GM06990 (cell line): ENCODE data around the gene TPST1.

Experiments
- DNase-seq: peaks from one replicate; pipeline ENCODE4 v3.0.0-alpha.2; 2011; ENCODE audit not compliant: insufficient read length; ENCODE audit errors: extremely low read depth
- H3K27me3 ChIP-seq: replicated peaks from 2 replicates; pipeline ENCODE4 v1.6.0; 2011; ENCODE audit warnings: low read length; ENCODE audit not compliant: control insufficient read depth, insufficient read depth
- H3K36me3 ChIP-seq: 2 replicates; pipeline ENCODE4 v1.5.1; 2011; ENCODE audit warnings: low read length; ENCODE audit not compliant: control insufficient read depth, insufficient read depth
- H3K4me3 ChIP-seq: replicated peaks from 2 replicates; pipeline ENCODE4 v1.5.1; 2011; ENCODE audit warnings: low read depth, mild to moderate bottlenecking, control low read depth, low read length
- TF ChIP-seq, protein P1 (sequence below): IDR thresholded peaks from 2 replicates; pipeline ENCODE4 v1.5.1; 2011; ENCODE audit warnings: low read length, control low read depth, mild to moderate bottlenecking, inconsistent platforms; ENCODE audit not compliant: insufficient read depth, poor library complexity, severe bottlenecking

The TPST1 gene

DNA sequence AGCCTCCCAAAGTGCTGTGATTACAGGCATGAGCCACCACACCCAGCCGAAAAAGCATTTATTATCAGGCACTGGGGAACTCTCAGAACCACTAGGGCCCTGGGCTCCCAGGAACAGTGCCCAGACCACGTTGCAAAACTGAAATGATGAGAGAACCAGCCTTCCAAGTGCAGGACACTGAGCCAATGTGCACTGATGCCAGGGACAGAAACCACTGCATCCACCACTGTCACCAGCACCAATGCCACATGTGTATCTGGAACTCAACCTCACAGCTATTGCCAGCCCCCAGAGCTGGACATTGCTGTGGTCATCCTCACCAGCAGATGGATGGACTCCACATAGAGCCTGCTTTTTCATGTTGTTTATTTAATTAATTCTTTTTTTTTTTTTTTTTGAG is 28.2 kb upstream of the TPST1 start:
- Histone ChIP-seq H3K36me3 (no peaks in the 10 kb centered on the region), H3K4me3 (no peak overlapping the region), H3K27me3 (no peaks in the 10 kb centered on the region)
- TF ChIP-seq, protein P1, sequence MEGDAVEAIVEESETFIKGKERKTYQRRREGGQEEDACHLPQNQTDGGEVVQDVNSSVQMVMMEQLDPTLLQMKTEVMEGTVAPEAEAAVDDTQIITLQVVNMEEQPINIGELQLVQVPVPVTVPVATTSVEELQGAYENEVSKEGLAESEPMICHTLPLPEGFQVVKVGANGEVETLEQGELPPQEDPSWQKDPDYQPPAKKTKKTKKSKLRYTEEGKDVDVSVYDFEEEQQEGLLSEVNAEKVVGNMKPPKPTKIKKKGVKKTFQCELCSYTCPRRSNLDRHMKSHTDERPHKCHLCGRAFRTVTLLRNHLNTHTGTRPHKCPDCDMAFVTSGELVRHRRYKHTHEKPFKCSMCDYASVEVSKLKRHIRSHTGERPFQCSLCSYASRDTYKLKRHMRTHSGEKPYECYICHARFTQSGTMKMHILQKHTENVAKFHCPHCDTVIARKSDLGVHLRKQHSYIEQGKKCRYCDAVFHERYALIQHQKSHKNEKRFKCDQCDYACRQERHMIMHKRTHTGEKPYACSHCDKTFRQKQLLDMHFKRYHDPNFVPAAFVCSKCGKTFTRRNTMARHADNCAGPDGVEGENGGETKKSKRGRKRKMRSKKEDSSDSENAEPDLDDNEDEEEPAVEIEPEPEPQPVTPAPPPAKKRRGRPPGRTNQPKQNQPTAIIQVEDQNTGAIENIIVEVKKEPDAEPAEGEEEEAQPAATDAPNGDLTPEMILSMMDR: no peak
- DNase-seq: no peak

DNA sequence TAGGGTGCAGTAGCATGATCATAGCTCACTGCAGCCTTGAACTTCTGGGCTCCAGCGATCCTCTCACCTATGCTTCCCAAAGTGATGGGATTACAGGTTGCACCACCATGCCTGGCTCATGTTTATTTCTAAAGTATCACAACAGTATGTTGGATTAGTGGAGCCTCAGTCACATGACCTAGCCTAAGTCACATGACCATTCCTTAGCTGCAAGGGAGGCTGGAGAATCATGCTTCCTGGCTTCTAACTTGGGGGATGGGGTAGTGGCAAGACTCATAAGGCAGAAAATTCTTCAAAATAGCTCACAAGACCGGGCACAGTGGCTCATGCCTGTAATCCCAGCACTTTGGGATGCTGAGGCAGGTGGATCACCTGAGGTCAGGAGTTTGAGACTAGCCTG is 26.9 kb upstream of the TPST1 start:
- H3K4me3 ChIP-seq: no peak overlapping the region
- no peak for DNase-seq
- no peaks in the 10 kb centered on the region for H3K36me3 ChIP-seq
- no peaks in the 10 kb centered on the region for H3K27me3 ChIP-seq
- TF ChIP-seq, protein P1: no peak

DNA sequence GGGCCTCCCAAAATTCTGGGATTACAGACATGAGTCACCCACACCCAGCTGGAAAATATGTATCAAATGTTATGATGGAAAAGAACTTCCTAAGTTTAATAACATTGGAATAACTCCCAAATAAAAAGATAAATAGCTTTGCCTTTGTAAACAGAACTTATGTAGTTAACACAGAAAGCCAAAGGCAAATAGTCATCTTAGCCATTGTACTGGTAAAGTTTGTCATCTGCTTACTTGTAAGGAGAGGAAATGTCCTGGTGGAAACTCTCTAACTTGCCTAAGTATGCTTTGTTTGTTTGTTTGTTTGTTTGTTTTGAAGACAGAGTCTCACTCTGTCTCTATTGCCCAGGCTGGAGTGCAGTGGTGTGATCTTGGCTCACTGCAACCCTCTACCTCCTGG is 23.8 kb upstream of the TPST1 start:
- no peak overlapping the region for H3K4me3 ChIP-seq
- H3K36me3 ChIP-seq: no peaks in the 10 kb centered on the region
- no peak for DNase-seq
- TF ChIP-seq, protein P1: no peak
- no peaks in the 10 kb centered on the region for H3K27me3 ChIP-seq

DNA sequence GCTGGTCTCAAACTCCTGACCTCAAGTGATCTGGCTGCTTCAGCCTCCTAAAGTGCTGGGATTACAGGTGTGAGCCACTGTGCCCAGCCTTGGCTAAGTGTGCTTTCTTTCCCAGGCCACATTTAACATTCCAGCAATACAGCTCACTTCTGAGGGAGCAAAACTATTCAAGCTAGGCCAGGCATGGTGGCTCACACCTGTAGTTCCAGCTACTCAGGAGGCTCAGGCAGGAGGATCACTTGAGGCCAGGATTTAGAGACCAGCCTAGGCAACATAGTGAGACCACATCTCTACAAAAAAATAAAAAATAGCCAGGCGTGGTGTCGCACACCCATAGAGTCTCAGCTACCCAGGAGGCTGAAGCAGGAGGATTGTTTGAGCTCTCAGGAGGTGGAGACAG is 23.3 kb upstream of the TPST1 start:
- H3K4me3 ChIP-seq: no peak overlapping the region
- no peaks in the 10 kb centered on the region for H3K27me3 ChIP-seq
- TF ChIP-seq, protein P1: no peak
- no peaks in the 10 kb centered on the region for H3K36me3 ChIP-seq
- no peak for DNase-seq

DNA sequence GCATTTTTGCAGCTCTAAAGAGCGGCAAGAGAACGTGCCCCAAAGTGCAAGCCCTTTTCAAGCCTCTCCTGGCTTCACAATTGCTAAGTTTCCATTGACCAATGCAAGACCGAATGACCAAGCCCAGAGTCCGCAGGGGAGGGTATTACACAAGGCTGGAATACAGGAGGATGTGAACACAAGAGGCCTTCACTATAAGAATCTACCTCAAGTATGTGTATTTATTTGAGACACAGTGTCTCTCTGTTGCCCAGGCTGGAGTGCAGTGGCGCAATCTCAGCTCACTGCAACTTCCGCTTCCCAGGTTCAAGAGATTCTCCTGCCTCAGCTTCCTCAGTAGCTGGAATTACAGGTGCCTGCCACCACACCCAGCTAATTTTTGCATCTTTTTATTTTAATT is 22.2 kb upstream of the TPST1 start:
- Histone ChIP-seq H3K4me3 (no peak overlapping the region), H3K27me3 (no peaks in the 10 kb centered on the region), H3K36me3 (no peaks in the 10 kb centered on the region)
- TF ChIP-seq, protein P1: no peak
- no peak for DNase-seq

DNA sequence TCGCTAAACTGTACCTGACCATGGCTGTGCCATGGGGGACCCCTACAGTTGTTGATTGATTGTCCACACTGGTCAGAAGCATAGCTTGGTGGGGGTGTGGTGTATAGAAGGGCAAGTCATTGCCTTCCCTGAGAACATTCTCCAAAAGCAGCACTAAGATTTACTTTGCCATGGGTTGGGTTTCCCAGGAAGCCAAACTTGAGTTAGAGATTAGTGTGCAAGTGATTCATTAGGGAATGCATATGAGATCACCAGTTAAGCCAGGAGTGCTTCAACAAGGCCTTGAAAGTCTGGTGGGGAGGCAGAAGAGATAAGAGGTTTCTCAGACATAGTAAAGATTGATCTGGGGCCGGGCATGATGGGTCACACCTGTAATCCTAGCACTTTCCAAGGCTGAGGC is 21.4 kb upstream of the TPST1 start:
- Histone ChIP-seq H3K27me3 (no peaks in the 10 kb centered on the region), H3K36me3 (no peaks in the 10 kb centered on the region), H3K4me3 (no peak overlapping the region)
- TF ChIP-seq, protein P1: no peak
- no peak for DNase-seq
